GM21381 (cell line): ENCODE measurements around the gene SESN1.
"Not testable (repeated sequence)": the region's sequence is repeated elsewhere in the genome, so short reads cannot be mapped to it uniquely, and the experiment has no call there.

Experiments used
- ATAC-seq: cut with Tn5 transposase; IDR thresholded peaks from one replicate; pipeline ENCODE4 v1.9.1; 2021; ENCODE audit warnings: mild to moderate bottlenecking, moderate library complexity; ENCODE audit not compliant: unreplicated experiment

The SESN1 gene

GRCh38 chr6:109095036-109095834 is 589 bp upstream of the SESN1 start, which contains the start of gene CEP57L1:
TSS of gene CEP57L1 (plus strand) at chr6:109095507. CDS start at chr6:109145222, 49,715 bp downstream.
- ATAC-seq, result peak; percentile 64

GRCh38 chr6:109093732-109094415 is 772 bp downstream of the SESN1 start:
- ATAC-seq, result no peak

GRCh38 chr6:109092074-109092473 is 2.6 kb downstream of the SESN1 start:
- no peak for ATAC-seq

- no peak for ATAC-seq
These were observed 3.2 kb downstream of the SESN1 start for GRCh38 chr6:109091314-109092024.

GRCh38 chr6:109088995-109089394 is 5.7 kb downstream of the SESN1 start:
- no peak for ATAC-seq

GRCh38 chr6:109087661-109088264 is 6.9 kb downstream of the SESN1 start:
- ATAC-seq, result no peak

GRCh38 chr6:109084146-109084545 is 10.5 kb downstream of the SESN1 start:
- not testable (repeated sequence) for ATAC-seq

- no peak for ATAC-seq
These were observed 11.0 kb downstream of the SESN1 start for GRCh38 chr6:109083657-109084056.

GRCh38 chr6:109082188-109082577 is 12.5 kb downstream of the SESN1 start:
- no peak for ATAC-seq

GRCh38 chr6:109081516-109082187 is 13.0 kb downstream of the SESN1 start:
- no peak for ATAC-seq

- ATAC-seq, result no peak
These were observed 13.6 kb downstream of the SESN1 start for GRCh38 chr6:109081026-109081425.

- no peak for ATAC-seq
These were observed 14.7 kb downstream of the SESN1 start for GRCh38 chr6:109079981-109080380.

- no peak for ATAC-seq
These were observed 18.3 kb downstream of the SESN1 start for GRCh38 chr6:109076377-109076776.

- ATAC-seq, result no peak
These were observed 18.7 kb downstream of the SESN1 start for GRCh38 chr6:109075934-109076333.

GRCh38 chr6:109074133-109074415 is 20.6 kb downstream of the SESN1 start:
- no peak for ATAC-seq

- no peak for ATAC-seq
These were observed 21.1 kb downstream of the SESN1 start for GRCh38 chr6:109073344-109074132.

- no peak for ATAC-seq
These were observed 23.3 kb downstream of the SESN1 start for GRCh38 chr6:109071125-109071917.

- no peak for ATAC-seq
These were observed 24.9 kb downstream of the SESN1 start for GRCh38 chr6:109069746-109070145.

- ATAC-seq, result no peak
These were observed 31.8 kb downstream of the SESN1 start for GRCh38 chr6:109062767-109063352.
